K562 (cell line): Measurements from ENCODE around the gene TOMM40L. TPM values are rescaled to one million over a fixed set of nuclear protein-coding genes. Genes with fewer than 3 reads are reported as not detected.

Experiments used
- CBX5 ChIP-seq: IDR thresholded peaks from 2 replicates; pipeline ENCODE4 v1.6.1; 2014; ENCODE audit warnings: low read depth, borderline replicate concordance
- ETV5 ChIP-seq: sonication (generic); formaldehyde crosslinking; IDR thresholded peaks from 2 replicates; pipeline ENCODE4 v1.4.0; 2020; ENCODE audit warnings: low read depth, mild to moderate bottlenecking, missing genetic modification reagents
- MAZ ChIP-seq, 2 experiments: fragments of 450-650 bp in 1 of 2; sonication (generic) in 1 of 2; formaldehyde crosslinking; IDR thresholded peaks in 1 of 2; conservative IDR thresholded peaks in 1 of 2; 2 replicates each; pipeline versions ENCODE4 v1.4.0 to v1.5.0; 2020; ENCODE audit warnings: mild to moderate bottlenecking in 1 of 2, missing genetic modification reagents in 1 of 2
- POLR2A ChIP-seq: fragments of 450-650 bp; conservative IDR thresholded peaks from 2 replicates; pipeline ENCODE4 v1.6.1; 2016
- polyA plus RNA-seq, 8 experiments: library from polyadenylated mRNA; depleted of rRNA in 4 of 8; stranded (reverse) in 5 of 8; unstranded in 3 of 8; fragments of >200 nt; fragmentation: Nextera tagmentation in 2 of 8; fragmentation: Illumina TruSeq in 1 of 8; extraction: Ambion mirVana in 2 of 8; extraction: Trizol in 1 of 8; gene quantifications; 2 replicates each; pipeline versions ENCODE4 v1.2.1 to v1.2.3, GENCODE V29; 2011 to 2014; ENCODE audit warnings: inconsistent platforms in 1 of 8, missing spikeins in 1 of 8
- total RNA-seq, 7 experiments: library from RNA; depleted of rRNA in 6 of 7; stranded (reverse); fragments of >200 nt in 6 of 7; fragmentation: Illumina TruSeq in 2 of 7; extraction: Trizol in 2 of 7; gene quantifications; 2 replicates each; pipeline versions ENCODE4 v1.2.1 to v1.2.3, GENCODE V29; 2011 to 2021; ENCODE audit warnings: low replicate concordance in 1 of 7
- TF ChIP-seq, protein P1 (sequence below), 2 experiments: fragments of 150-350 bp in 1 of 2; IDR thresholded peaks; 2 replicates each; pipeline ENCODE4 v1.6.1; 2012 to 2016; ENCODE audit warnings: low read depth in 2 of 2, low read length in 2 of 2, mild to moderate bottlenecking in 1 of 2, moderate library complexity in 1 of 2
- TF ChIP-seq, protein P2 (sequence below), 2 experiments: fragments of 450-650 bp in 1 of 2; sonication (generic) in 1 of 2; formaldehyde crosslinking in 1 of 2; IDR thresholded peaks; 2 replicates each; pipeline versions ENCODE4 v1.7.1 to v1.9.0; 2016 to 2022; ENCODE audit warnings: inconsistent platforms in 1 of 2, mild to moderate bottlenecking in 1 of 2, missing genetic modification reagents in 1 of 2
- TF ChIP-seq, protein P3 (sequence below), 3 experiments: fragments of 200-800 bp in 1 of 3; sonication (Bioruptor generic) in 1 of 3; sonication (generic) in 1 of 3; formaldehyde crosslinking in 1 of 3; IDR thresholded peaks; 2 replicates each; pipeline versions ENCODE4 v1.6.1 to v1.8.0; 2016 to 2022; ENCODE audit warnings: mild to moderate bottlenecking in 2 of 3, missing compliant biosample characterization in 2 of 3, missing genetic modification characterization in 2 of 3, missing genetic modification reagents in 1 of 3
- TF ChIP-seq, protein P4 (sequence below), 2 experiments: fragments of 450-650 bp in 1 of 2; sonication (generic) in 1 of 2; formaldehyde crosslinking in 1 of 2; IDR thresholded peaks in 1 of 2; conservative IDR thresholded peaks in 1 of 2; 2 replicates each; pipeline versions ENCODE4 v1.6.1 to v1.8.1; 2016 to 2023; ENCODE audit warnings: mild to moderate bottlenecking in 2 of 2, moderate library complexity in 2 of 2, inconsistent platforms in 1 of 2, missing genetic modification reagents in 1 of 2

TOMM40L gene
- total and polyA plus RNA-seq, 9 of the 15 experiments (the other 6 are each of a cell fraction or from before 2014, with no cell fraction given) = 9.6 to 33.6 (median 25.2) TPM

DNA sequence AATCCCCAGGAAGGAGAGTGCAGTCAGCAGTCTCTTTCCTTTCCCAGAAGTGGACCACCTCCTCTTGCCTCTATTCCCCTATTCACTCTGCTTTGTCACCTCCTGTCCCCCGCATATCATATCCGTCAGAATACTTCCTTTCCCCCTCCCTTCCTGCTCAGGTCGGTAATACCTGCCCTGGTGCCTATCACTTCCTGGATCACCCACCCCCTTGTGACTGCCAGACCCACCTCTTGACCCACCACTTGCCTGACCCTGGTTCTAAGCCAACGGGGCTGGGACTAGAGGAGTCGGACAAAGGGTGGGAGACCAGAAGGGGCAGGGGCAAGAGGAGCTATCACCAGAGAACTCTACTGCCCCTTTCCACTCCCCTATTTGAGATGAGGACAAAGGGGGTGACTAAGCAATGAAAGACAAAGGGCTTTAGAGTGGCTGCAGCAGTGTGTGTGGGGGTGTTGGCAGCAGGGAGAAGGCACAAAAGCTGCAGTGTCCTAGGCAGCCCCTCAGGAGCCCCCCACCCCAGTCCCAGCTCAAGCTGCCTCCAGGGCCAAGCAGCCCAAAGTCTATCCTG lies 25.4 kb upstream of the TOMM40L start (continued):
- TF ChIP-seq, protein P1, sequence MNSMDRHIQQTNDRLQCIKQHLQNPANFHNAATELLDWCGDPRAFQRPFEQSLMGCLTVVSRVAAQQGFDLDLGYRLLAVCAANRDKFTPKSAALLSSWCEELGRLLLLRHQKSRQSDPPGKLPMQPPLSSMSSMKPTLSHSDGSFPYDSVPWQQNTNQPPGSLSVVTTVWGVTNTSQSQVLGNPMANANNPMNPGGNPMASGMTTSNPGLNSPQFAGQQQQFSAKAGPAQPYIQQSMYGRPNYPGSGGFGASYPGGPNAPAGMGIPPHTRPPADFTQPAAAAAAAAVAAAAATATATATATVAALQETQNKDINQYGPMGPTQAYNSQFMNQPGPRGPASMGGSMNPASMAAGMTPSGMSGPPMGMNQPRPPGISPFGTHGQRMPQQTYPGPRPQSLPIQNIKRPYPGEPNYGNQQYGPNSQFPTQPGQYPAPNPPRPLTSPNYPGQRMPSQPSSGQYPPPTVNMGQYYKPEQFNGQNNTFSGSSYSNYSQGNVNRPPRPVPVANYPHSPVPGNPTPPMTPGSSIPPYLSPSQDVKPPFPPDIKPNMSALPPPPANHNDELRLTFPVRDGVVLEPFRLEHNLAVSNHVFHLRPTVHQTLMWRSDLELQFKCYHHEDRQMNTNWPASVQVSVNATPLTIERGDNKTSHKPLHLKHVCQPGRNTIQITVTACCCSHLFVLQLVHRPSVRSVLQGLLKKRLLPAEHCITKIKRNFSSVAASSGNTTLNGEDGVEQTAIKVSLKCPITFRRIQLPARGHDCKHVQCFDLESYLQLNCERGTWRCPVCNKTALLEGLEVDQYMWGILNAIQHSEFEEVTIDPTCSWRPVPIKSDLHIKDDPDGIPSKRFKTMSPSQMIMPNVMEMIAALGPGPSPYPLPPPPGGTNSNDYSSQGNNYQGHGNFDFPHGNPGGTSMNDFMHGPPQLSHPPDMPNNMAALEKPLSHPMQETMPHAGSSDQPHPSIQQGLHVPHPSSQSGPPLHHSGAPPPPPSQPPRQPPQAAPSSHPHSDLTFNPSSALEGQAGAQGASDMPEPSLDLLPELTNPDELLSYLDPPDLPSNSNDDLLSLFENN (IDR thresholded peaks at IDR 0.05; ENCODE audit: low read depth in 2 of 2, low read length in 2 of 2) = 0 out of 4 replicates have a peak, but pooled peaks of 1 of the 2 experiments have one; percentile 7
- TF ChIP-seq, protein P2, sequence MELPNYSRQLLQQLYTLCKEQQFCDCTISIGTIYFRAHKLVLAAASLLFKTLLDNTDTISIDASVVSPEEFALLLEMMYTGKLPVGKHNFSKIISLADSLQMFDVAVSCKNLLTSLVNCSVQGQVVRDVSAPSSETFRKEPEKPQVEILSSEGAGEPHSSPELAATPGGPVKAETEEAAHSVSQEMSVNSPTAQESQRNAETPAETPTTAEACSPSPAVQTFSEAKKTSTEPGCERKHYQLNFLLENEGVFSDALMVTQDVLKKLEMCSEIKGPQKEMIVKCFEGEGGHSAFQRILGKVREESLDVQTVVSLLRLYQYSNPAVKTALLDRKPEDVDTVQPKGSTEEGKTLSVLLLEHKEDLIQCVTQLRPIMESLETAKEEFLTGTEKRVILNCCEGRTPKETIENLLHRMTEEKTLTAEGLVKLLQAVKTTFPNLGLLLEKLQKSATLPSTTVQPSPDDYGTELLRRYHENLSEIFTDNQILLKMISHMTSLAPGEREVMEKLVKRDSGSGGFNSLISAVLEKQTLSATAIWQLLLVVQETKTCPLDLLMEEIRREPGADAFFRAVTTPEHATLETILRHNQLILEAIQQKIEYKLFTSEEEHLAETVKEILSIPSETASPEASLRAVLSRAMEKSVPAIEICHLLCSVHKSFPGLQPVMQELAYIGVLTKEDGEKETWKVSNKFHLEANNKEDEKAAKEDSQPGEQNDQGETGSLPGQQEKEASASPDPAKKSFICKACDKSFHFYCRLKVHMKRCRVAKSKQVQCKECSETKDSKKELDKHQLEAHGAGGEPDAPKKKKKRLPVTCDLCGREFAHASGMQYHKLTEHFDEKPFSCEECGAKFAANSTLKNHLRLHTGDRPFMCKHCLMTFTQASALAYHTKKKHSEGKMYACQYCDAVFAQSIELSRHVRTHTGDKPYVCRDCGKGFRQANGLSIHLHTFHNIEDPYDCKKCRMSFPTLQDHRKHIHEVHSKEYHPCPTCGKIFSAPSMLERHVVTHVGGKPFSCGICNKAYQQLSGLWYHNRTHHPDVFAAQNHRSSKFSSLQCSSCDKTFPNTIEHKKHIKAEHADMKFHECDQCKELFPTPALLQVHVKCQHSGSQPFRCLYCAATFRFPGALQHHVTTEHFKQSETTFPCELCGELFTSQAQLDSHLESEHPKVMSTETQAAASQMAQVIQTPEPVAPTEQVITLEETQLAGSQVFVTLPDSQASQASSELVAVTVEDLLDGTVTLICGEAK (IDR thresholded peaks at IDR 0.05) = peak; percentile 67
- TF ChIP-seq, protein P2 (CRISPR knock-in tag; IDR thresholded peaks at IDR 0.05) = no peak
- TF ChIP-seq ETV5 (CRISPR knock-in tag) = 0 out of 2 replicates have a peak, but pooled peaks have one; percentile 50
- TF ChIP-seq, protein P3, sequence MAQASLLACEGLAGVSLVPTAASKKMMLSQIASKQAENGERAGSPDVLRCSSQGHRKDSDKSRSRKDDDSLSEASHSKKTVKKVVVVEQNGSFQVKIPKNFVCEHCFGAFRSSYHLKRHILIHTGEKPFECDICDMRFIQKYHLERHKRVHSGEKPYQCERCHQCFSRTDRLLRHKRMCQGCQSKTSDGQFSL (CRISPR knock-in tag; IDR thresholded peaks at IDR 0.05) = peak; percentile 75; the same call in 1 of the 2 replicates
- TF ChIP-seq, protein P3 (tag; IDR thresholded peaks at IDR 0.05) = no peak
- TF ChIP-seq MAZ (CRISPR knock-in tag; conservative IDR thresholded peaks at IDR 0.05 in 1 of 2, IDR thresholded peaks at IDR 0.05 in 1 of 2) = 0 out of 4 replicates have a peak, but pooled peaks of 1 of the 2 experiments have one; percentile 0
- TF ChIP-seq, protein P4, sequence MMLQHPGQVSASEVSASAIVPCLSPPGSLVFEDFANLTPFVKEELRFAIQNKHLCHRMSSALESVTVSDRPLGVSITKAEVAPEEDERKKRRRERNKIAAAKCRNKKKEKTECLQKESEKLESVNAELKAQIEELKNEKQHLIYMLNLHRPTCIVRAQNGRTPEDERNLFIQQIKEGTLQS (IDR thresholded peaks at IDR 0.05) = peak; percentile 46; the same call in 1 of the 2 replicates
- TF ChIP-seq, protein P4 (CRISPR knock-in tag; conservative IDR thresholded peaks at IDR 0.05) = no peak
- 0 out of 2 replicates have a peak, but pooled peaks have one; percentile 7 for TF ChIP-seq CBX5
- TF ChIP-seq POLR2A = peak; percentile 53
